Stimulated activated CD8-positive, alpha-beta memory T cell treated with anti-CD3 and anti-CD28 coated beads, Interleukin-7, amount 100 ng/mL, for 4 hours (primary cell): ENCODE data around the gene TMEM108.

Source experiments
- DNase-seq, 2 donors: peaks; one replicate each; pipeline ENCODE4 v3.0.0-alpha.2; 2020; ENCODE audit warnings: low read depth in 2 of 2

Gene TMEM108

GRCh38 chr3:133054586-133054985 is 16.4 kb downstream of the TMEM108 start:
- no peak for DNase-seq

GRCh38 chr3:133055339-133055738 is 17.1 kb downstream of the TMEM108 start:
- no peak for DNase-seq

- no peak for DNase-seq
These were observed 20.1 kb downstream of the TMEM108 start for GRCh38 chr3:133058243-133058642.

GRCh38 chr3:133058831-133059230 is 20.6 kb downstream of the TMEM108 start:
- no peak for DNase-seq

- no peak for DNase-seq
These were observed 27.2 kb downstream of the TMEM108 start for GRCh38 chr3:133065193-133065961.

GRCh38 chr3:133066026-133066425 is 27.8 kb downstream of the TMEM108 start:
- no peak for DNase-seq

- DNase-seq: no peak
These were observed 31.5 kb downstream of the TMEM108 start for GRCh38 chr3:133069556-133070286.

- no peak for DNase-seq
These were observed 36.8 kb downstream of the TMEM108 start for GRCh38 chr3:133074977-133075376.

- DNase-seq: no peak
These were observed 39.5 kb downstream of the TMEM108 start for GRCh38 chr3:133077688-133078087.

GRCh38 chr3:133079621-133080020 is 41.4 kb downstream of the TMEM108 start:
- no peak for DNase-seq

GRCh38 chr3:133081016-133081415 is 42.8 kb downstream of the TMEM108 start:
- no peak for DNase-seq

GRCh38 chr3:133083395-133083794 is 45.2 kb downstream of the TMEM108 start:
- DNase-seq: no peak

GRCh38 chr3:133089906-133090485 is 51.8 kb downstream of the TMEM108 start:
- DNase-seq: no peak

- no peak for DNase-seq
These were observed 54.5 kb downstream of the TMEM108 start for GRCh38 chr3:133092681-133093080.

- DNase-seq: no peak
These were observed 55.2 kb downstream of the TMEM108 start for GRCh38 chr3:133093366-133093765.

- DNase-seq: no peak
These were observed 58.9 kb downstream of the TMEM108 start for GRCh38 chr3:133096900-133097613.

- DNase-seq: no peak
These were observed 65.5 kb downstream of the TMEM108 start for GRCh38 chr3:133103706-133104105.

GRCh38 chr3:133106169-133106568 is 68.0 kb downstream of the TMEM108 start:
- no peak for DNase-seq

GRCh38 chr3:133112666-133113065 is 74.5 kb downstream of the TMEM108 start:
- no peak for DNase-seq

- no peak for DNase-seq
These were observed 75.3 kb downstream of the TMEM108 start for GRCh38 chr3:133113526-133113925.

GRCh38 chr3:133113927-133114597 is 75.9 kb downstream of the TMEM108 start:
- no peak for DNase-seq

GRCh38 chr3:133115176-133115575 is 77.0 kb downstream of the TMEM108 start:
- DNase-seq: no peak
